ENCODE measurements around the gene TCEANC2. TPM values are rescaled to one million over a fixed set of nuclear protein-coding genes. Genes with fewer than 3 reads are reported as not detected.
A peak's percentile ranks its signal among the peaks of the same experiment; 100 is the strongest.

TCEANC2 gene
- total RNA-seq, 1 experiment from 2014 or later, result 1.9 TPM

DNA sequence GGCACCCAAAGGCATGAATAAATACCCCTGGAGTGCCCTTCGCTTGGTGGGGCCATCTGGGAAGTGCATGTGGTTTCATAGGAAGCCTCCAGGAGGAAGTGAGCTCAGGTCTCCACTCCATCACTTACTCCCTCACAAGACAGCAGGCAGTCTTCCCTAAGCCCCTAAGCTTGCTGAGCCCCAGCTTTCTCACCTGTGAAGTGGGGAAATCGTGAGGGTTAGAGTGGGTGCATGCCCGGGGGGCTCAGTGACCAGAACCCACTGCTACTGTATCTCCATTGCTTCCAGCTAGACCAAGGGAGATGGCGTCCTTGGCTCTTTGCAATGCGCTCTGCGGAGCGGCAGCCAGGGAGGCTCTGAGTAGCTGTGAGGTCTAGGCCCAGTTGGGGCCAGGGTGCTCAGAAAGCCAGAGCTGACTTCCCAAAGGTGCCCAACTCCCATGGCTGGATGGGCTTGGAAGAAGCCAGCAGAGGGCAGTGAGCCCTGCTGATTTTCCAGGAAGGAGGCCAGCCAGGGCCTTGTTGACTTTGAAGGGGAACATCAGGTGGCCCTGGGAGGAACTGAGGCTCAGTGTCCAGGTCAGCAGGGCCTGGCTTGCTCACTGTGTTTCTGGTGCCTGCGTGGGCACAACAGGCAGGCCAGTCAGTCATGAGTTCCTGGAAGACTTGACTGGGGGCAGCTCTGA lies 72.1 kb downstream of the TCEANC2 start:
- CTCF ChIA-PET, result no interaction called here
- H3K4me1 Mint-ChIP-seq (ENCODE audit: low read depth, unreplicated experiment), result no peaks in the 10 kb centered on the region
- Histone ChIP-seq H3K4me3 (ENCODE audit: low read depth, low read length) (no peak overlapping the region), H3K27me3 (replicated peaks; ENCODE audit: control insufficient read depth, insufficient read depth, low read length) (no peaks in the 10 kb centered on the region), H3K4me1 (peaks cover 4% of the 10 kb centered on the region; the same call in 1 of the 2 replicates), H3K36me3 (ENCODE audit: control insufficient read depth, insufficient read depth, low read length) (no peaks in the 10 kb centered on the region), H3K9me3 (no peaks in the 10 kb centered on the region)
- peak in 1 of 2 experiments; percentile 24 for DNase-seq
- peaks cover 2% of the 10 kb centered on the region for H3K27me3 Mint-ChIP-seq (ENCODE audit: insufficient read depth, unreplicated experiment)
- H3K9me3 Mint-ChIP-seq (ENCODE audit: unreplicated experiment), result no peaks in the 10 kb centered on the region
- POLR2A ChIA-PET, result no interaction called here
- no peaks in the 10 kb centered on the region for H3K36me3 Mint-ChIP-seq (ENCODE audit: insufficient read depth, unreplicated experiment)
- H3K4me3 Mint-ChIP-seq (ENCODE audit: unreplicated experiment), result no peak overlapping the region
- no TSS peak for BruUV-seq (replicated peaks)
- H3K27ac Mint-ChIP-seq (ENCODE audit: unreplicated experiment), result no peak overlapping the region
- intact Hi-C loops (cut with micrococcal nuclease; ENCODE audit: unreplicated experiment), result loop anchor here (10.0 kb wide), 1 partner anchor 279 kb away; the partner anchor contains the start of gene SSBP3
- TF ChIP-seq, protein P1, sequence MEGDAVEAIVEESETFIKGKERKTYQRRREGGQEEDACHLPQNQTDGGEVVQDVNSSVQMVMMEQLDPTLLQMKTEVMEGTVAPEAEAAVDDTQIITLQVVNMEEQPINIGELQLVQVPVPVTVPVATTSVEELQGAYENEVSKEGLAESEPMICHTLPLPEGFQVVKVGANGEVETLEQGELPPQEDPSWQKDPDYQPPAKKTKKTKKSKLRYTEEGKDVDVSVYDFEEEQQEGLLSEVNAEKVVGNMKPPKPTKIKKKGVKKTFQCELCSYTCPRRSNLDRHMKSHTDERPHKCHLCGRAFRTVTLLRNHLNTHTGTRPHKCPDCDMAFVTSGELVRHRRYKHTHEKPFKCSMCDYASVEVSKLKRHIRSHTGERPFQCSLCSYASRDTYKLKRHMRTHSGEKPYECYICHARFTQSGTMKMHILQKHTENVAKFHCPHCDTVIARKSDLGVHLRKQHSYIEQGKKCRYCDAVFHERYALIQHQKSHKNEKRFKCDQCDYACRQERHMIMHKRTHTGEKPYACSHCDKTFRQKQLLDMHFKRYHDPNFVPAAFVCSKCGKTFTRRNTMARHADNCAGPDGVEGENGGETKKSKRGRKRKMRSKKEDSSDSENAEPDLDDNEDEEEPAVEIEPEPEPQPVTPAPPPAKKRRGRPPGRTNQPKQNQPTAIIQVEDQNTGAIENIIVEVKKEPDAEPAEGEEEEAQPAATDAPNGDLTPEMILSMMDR (IDR thresholded peaks at IDR 0.05; ENCODE audit: insufficient read depth in 1 of 2, low read depth in 1 of 2, low read length in 1 of 2, severe bottlenecking in 1 of 2, unreplicated experiment in 1 of 2), result peak; percentile 10 to 37

- H3K4me1 Mint-ChIP-seq (ENCODE audit: low read depth, unreplicated experiment), result no peaks in the 10 kb centered on the region
- no peak overlapping the region for H3K4me3 ChIP-seq (ENCODE audit: low read depth, low read length)
- peaks cover 3% of the 10 kb centered on the region for H3K27me3 Mint-ChIP-seq (ENCODE audit: insufficient read depth, unreplicated experiment)
- TF ChIP-seq, protein P1 (IDR thresholded peaks at IDR 0.05; ENCODE audit: insufficient read depth in 1 of 2, low read depth in 1 of 2, low read length in 1 of 2, severe bottlenecking in 1 of 2, unreplicated experiment in 1 of 2), result no peak
- intact Hi-C loops (cut with micrococcal nuclease; ENCODE audit: unreplicated experiment), result loop anchor here (10.0 kb wide), 1 partner anchor 278 kb away; the partner anchor contains the start of gene SSBP3
- ChIA-PET CTCF (interaction anchor here (0.7 kb wide), 1 partner anchor 387 kb away, joined by 3 read pairs; no protein-coding TSS in a partner anchor), POLR2A (interaction anchor here (0.7 kb wide), 1 partner anchor 123 kb away, joined by 6 read pairs; no protein-coding TSS in a partner anchor)
- no peaks in the 10 kb centered on the region for H3K36me3 Mint-ChIP-seq (ENCODE audit: insufficient read depth, unreplicated experiment)
- H3K9me3 Mint-ChIP-seq (ENCODE audit: unreplicated experiment), result no peaks in the 10 kb centered on the region
- no peaks in the 10 kb centered on the region for H3K36me3 ChIP-seq (ENCODE audit: control insufficient read depth, insufficient read depth, low read length)
- no peak overlapping the region for H3K4me3 Mint-ChIP-seq (ENCODE audit: unreplicated experiment)
- H3K4me1 ChIP-seq, result peaks cover 2% of the 10 kb centered on the region; the same call in 1 of the 2 replicates
- BruUV-seq (replicated peaks), result no TSS peak
- H3K27ac Mint-ChIP-seq (ENCODE audit: unreplicated experiment), result no peak overlapping the region
- DNase-seq, result no peak
- no peaks in the 10 kb centered on the region for H3K27me3 ChIP-seq (replicated peaks; ENCODE audit: control insufficient read depth, insufficient read depth, low read length)
- no peaks in the 10 kb centered on the region for H3K9me3 ChIP-seq
Measured at GRCh38 chr1:54126271-54126815, 72.9 kb downstream of the TCEANC2 start.

DNA sequence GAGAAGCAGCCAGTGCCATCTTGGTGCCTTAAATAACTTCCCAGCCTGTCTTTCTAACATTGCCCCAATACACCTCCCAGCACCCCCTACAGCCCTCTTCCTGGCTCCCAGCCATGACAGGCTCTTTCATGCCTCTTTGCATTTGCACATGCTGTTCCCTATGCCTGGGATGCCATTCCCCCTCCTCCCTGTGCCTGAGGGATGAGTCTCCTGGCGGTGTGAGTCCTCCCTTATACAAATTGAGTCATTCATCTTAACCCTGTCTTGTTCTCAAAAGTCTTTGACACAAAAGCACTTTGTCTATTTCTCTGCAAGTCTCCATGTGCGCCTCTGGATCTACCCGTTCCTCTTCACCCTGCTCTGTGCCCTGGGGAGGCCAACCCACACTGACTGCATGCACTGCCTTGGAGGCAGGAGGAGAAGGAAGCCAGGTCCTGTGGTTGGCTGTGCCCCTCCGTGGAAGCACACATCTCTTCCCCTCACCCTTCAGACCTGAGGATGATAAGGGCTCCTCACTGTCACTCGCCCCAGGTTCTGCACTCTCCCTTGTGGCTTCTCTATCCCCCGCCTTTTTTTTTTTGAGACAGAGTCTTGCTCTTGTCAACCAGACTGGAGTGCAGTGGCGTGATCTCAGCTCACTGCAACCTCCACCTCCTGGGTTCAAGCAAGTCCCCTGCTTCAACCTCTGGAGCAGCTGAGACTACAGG lies 74.3 kb downstream of the TCEANC2 start:
- TF ChIP-seq, protein P1 (IDR thresholded peaks at IDR 0.05; ENCODE audit: insufficient read depth in 1 of 2, low read depth in 1 of 2, low read length in 1 of 2, severe bottlenecking in 1 of 2, unreplicated experiment in 1 of 2), result no peak
- H3K4me1 ChIP-seq, result no peaks in the 10 kb centered on the region
- H3K4me3 ChIP-seq (ENCODE audit: low read depth, low read length), result no peak overlapping the region
- no peak overlapping the region for H3K4me3 Mint-ChIP-seq (ENCODE audit: unreplicated experiment)
- no peaks in the 10 kb centered on the region for H3K4me1 Mint-ChIP-seq (ENCODE audit: low read depth, unreplicated experiment)
- no peaks in the 10 kb centered on the region for H3K36me3 Mint-ChIP-seq (ENCODE audit: insufficient read depth, unreplicated experiment)
- ChIA-PET CTCF (interaction anchor here (0.7 kb wide), 1 partner anchor 64 kb away, joined by 5 read pairs; no protein-coding TSS in a partner anchor), POLR2A (interaction anchor here (0.6 kb wide), 1 partner anchor 642 kb away, joined by 6 read pairs; no protein-coding TSS in a partner anchor)
- no peak overlapping the region for H3K27ac Mint-ChIP-seq (ENCODE audit: unreplicated experiment)
- H3K27me3 ChIP-seq (replicated peaks; ENCODE audit: control insufficient read depth, insufficient read depth, low read length), result no peaks in the 10 kb centered on the region
- no peaks in the 10 kb centered on the region for H3K9me3 ChIP-seq
- no peak for DNase-seq
- H3K36me3 ChIP-seq (ENCODE audit: control insufficient read depth, insufficient read depth, low read length), result no peaks in the 10 kb centered on the region
- intact Hi-C loops (cut with micrococcal nuclease; ENCODE audit: unreplicated experiment), result loop anchor here (10.0 kb wide), 1 partner anchor 277 kb away; the partner anchor contains the start of gene SSBP3
- BruUV-seq (replicated peaks), result no TSS peak
- H3K27me3 Mint-ChIP-seq (ENCODE audit: insufficient read depth, unreplicated experiment), result peaks cover 3% of the 10 kb centered on the region
- H3K9me3 Mint-ChIP-seq (ENCODE audit: unreplicated experiment), result no peaks in the 10 kb centered on the region

Measured in Caco-2 (cell line).